ENCODE data around the gene TMF1.

GRCh38 chr3:68999158-68999557 is 53.0 kb downstream of the TMF1 start:
- no peak for TF ChIP-seq POLR2A (IDR thresholded peaks at IDR 0.05)
- no peak for TF ChIP-seq CTCF (IDR thresholded peaks at IDR 0.05)
